SK-N-MC (cell line): ENCODE measurements around the gene HOXB5.
A peak's percentile ranks its signal among the peaks of the same experiment; 100 is the strongest.

Experiments used
- DNase-seq: peaks from one replicate; pipeline ENCODE4 v3.0.0-alpha.2; 2011; ENCODE audit warnings: low read depth, low spot score
- H3K27ac ChIP-seq: fragments of 200-600 bp; sonication (generic); 2 replicates; pipeline ENCODE4 v1.5.1; 2016; ENCODE audit warnings: mixed run types
- H3K36me3 ChIP-seq: fragments of 200-600 bp; sonication (generic); 2 replicates; pipeline ENCODE4 v1.6.1; 2017; ENCODE audit warnings: antibody characterized with exemption, low read length, mixed read lengths; ENCODE audit not compliant: insufficient read depth
- H3K4me3 ChIP-seq: fragments of 200-600 bp; sonication (generic); 2 replicates; pipeline ENCODE4 v1.5.1; 2016
- H3K9ac ChIP-seq: fragments of 200-600 bp; sonication (generic); 2 replicates; pipeline ENCODE4 v1.8.0; 2017; ENCODE audit warnings: mixed run types, mixed read lengths; ENCODE audit not compliant: insufficient read length
- H3K9me3 ChIP-seq: fragments of 200-600 bp; sonication (generic); 2 replicates; pipeline ENCODE4 v1.6.1; 2017; ENCODE audit warnings: low read depth, mild to moderate bottlenecking, antibody characterized with exemption, low read length, moderate library complexity, mixed read lengths
- EZH2 ChIP-seq: fragments of 200-600 bp; sonication (generic); IDR thresholded peaks from one replicate; pipeline ENCODE4 v1.6.1; 2017; ENCODE audit warnings: antibody characterized with exemption
- FOXP2 ChIP-seq: optimal IDR thresholded peaks from 2 replicates; pipeline ENCODE3; 2011; ENCODE audit warnings: mild to moderate bottlenecking, moderate library complexity; ENCODE audit not compliant: insufficient read depth; ENCODE audit errors: extremely low read length, control extremely low read depth
- POLR2AphosphoS5 ChIP-seq: IDR thresholded peaks from 2 replicates; pipeline ENCODE4 v1.6.1; 2012; ENCODE audit warnings: mild to moderate bottlenecking, low read depth, low read length, borderline replicate concordance

Gene HOXB5

GRCh38 chr17:48601539-48602425 is 8.2 kb upstream of the HOXB5 start:
- Histone ChIP-seq H3K9me3 (no peaks in the 10 kb centered on the region), H3K36me3 (peaks cover 10% of the 10 kb centered on the region; the same call in 1 of the 2 replicates), H3K27ac (no peak overlapping the region), H3K9ac (peak overlapping the region; percentile 20), H3K4me3 (peak overlapping the region; percentile 87)
- TF ChIP-seq EZH2 (no peak), POLR2AphosphoS5 (no peak), FOXP2 (no peak)
- DNase-seq, result no peak

DNA sequence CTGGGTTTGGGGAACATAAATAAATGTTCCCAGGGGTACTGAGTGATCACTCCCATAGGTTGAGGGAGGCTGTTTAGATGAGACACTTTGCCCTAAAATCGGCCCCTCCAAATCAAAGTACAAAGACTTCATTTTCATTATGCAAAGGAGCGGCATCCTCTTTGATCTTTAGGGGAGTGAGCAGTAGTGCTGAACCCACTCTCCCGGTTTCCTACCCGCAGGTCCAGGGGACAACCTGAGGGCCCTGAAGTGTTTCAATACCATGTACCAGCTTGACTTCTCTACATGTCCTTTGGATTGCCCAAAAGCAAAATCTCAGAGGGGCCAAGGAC is 7.6 kb upstream of the HOXB5 start:
- H3K9ac ChIP-seq, result no peak overlapping the region
- no peak overlapping the region; the same call in 1 of the 2 replicates for H3K4me3 ChIP-seq
- DNase-seq, result no peak
- H3K27ac ChIP-seq, result no peak overlapping the region
- no peak for TF ChIP-seq FOXP2
- TF ChIP-seq EZH2, result no peak
- TF ChIP-seq POLR2AphosphoS5, result no peak
- peaks cover 8% of the 10 kb centered on the region; the same call in 1 of the 2 replicates for H3K36me3 ChIP-seq
- H3K9me3 ChIP-seq, result no peaks in the 10 kb centered on the region

DNA sequence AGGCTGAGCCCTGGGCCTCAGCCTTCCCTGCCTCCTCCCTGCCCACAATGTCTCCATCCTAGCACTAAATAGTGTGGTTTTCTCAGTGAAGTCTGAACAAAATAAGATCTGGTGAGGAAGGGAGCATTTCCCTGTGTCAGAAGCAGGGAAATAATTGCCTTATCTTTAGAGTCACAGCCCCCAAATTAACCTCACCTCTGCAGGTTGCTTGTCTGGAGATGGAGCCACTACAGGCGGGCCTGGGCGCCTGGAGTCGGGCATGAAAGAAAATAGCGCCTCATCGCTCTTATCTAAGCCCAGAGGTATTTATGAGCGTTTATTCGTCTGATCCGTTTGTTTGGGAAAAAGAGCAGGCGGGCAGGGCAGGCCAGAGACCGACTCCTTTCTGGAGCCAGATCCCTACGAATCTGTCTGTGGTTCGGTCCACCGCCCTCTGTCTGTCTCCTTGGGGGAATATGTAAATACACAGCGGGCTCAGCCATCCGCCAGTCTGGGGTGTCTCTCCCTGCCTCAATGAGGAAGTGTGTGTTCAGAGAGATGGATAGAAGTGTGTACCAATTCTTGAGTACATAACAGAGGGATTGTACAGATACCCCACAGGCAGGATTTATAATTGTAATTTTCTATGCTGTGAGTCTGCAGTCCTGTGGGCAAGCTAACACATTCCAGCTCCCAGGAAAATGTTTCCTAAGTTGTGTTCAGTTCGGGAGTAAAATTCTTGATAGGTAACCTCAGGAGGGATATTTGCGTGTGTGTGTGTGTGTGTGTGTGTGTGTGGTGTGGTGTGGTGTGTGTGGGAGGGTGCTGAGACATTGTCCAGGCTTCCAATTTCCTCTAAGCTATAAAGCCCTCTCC is 6.9 kb upstream of the HOXB5 start:
- no peak overlapping the region for H3K9ac ChIP-seq
- DNase-seq, result no peak
- no peak overlapping the region for H3K27ac ChIP-seq
- no peaks in the 10 kb centered on the region for H3K9me3 ChIP-seq
- TF ChIP-seq FOXP2 (no peak), EZH2 (no peak), POLR2AphosphoS5 (no peak)
- no peak overlapping the region for H3K4me3 ChIP-seq
- peaks cover 9% of the 10 kb centered on the region; the same call in 1 of the 2 replicates for H3K36me3 ChIP-seq

- no peak for TF ChIP-seq EZH2
These were observed 5.8 kb upstream of the HOXB5 start for GRCh38 chr17:48599354-48599753.

DNA sequence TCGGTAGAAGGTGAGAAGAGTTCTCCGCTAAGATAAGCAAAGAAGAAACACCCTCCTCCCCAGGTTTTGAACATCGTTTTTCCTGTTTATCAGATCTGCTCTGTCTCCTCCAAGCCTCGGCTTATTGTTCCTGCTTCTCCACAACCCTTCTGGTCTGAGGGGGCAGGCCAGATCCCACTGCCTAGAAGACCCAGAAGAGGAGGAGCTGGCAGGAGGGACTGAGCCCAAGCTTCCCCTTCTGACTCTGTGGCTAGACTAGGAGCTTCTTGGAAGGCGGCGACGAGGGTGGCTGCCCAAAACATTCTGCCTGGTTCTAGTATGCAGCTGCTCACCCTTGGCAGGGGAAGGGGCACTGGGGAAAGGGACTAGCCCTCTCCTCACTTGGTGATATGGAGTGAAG is 5.2 kb upstream of the HOXB5 start:
- H3K36me3 ChIP-seq, result peaks cover 14% of the 10 kb centered on the region
- no peak overlapping the region for H3K4me3 ChIP-seq
- no peak for DNase-seq
- H3K9me3 ChIP-seq, result no peaks in the 10 kb centered on the region
- peak overlapping the region; percentile 25 for H3K9ac ChIP-seq
- no peak for TF ChIP-seq EZH2
- no peak for TF ChIP-seq POLR2AphosphoS5
- TF ChIP-seq FOXP2, result no peak
- no peak overlapping the region for H3K27ac ChIP-seq

More at GRCh38 chr17:48599354-48599753, 5.8 kb upstream of the HOXB5 start:
- DNase-seq, result no peak
- Histone ChIP-seq H3K9me3 (no peaks in the 10 kb centered on the region), H3K27ac (no peak overlapping the region), H3K9ac (no peak overlapping the region), H3K36me3 (peaks cover 14% of the 10 kb centered on the region), H3K4me3 (no peak overlapping the region)

GRCh38 chr17:48597778-48598631 is 4.4 kb upstream of the HOXB5 start:
- Histone ChIP-seq H3K9ac (peak overlapping the region; percentile 25), H3K36me3 (peaks cover 15% of the 10 kb centered on the region), H3K9me3 (no peaks in the 10 kb centered on the region), H3K27ac (no peak overlapping the region), H3K4me3 (no peak overlapping the region)
- TF ChIP-seq FOXP2 (no peak), EZH2 (no peak), POLR2AphosphoS5 (no peak)
- no peak for DNase-seq

- Histone ChIP-seq H3K9ac (no peak overlapping the region), H3K4me3 (no peak overlapping the region), H3K27ac (no peak overlapping the region), H3K36me3 (peaks cover 16% of the 10 kb centered on the region), H3K9me3 (no peaks in the 10 kb centered on the region)
- TF ChIP-seq EZH2 (no peak), FOXP2 (no peak)
- no peak for DNase-seq
These were observed 3.9 kb upstream of the HOXB5 start for GRCh38 chr17:48597528-48597777.
